Mesenchymal stem cell (in vitro differentiated cells and primary cell): ENCODE measurements around the gene MYO18B.

ENCODE experiments used
- DNase-seq: peaks from one replicate; pipeline ENCODE4 v3.0.0-alpha.2; 2013
- H2AFZ ChIP-seq: one replicate; pipeline ENCODE4 v1.6.1; 2013; ENCODE audit warnings: low read depth, mild to moderate bottlenecking, control low read depth, inconsistent platforms, low read length, moderate library complexity
- H2AK5ac ChIP-seq: 2 replicates; pipeline ENCODE4 v1.6.1; 2013; ENCODE audit warnings: low read length, moderate library complexity, mild to moderate bottlenecking, inconsistent platforms; ENCODE audit not compliant: severe bottlenecking
- H2BK120ac ChIP-seq: one replicate; pipeline ENCODE4 v1.6.1; 2013; ENCODE audit warnings: low read depth, mild to moderate bottlenecking, inconsistent platforms, low read length, moderate library complexity
- H2BK12ac ChIP-seq, 2 experiments: one replicate each; pipeline ENCODE4 v1.6.1; 2013; ENCODE audit warnings: inconsistent platforms in 2 of 2, low read length in 2 of 2, mild to moderate bottlenecking in 2 of 2, moderate library complexity in 2 of 2, control low read depth in 1 of 2
- H2BK15ac ChIP-seq: one replicate; pipeline ENCODE4 v1.6.1; 2013; ENCODE audit warnings: mild to moderate bottlenecking, low read depth, inconsistent platforms; ENCODE audit not compliant: poor library complexity, severe bottlenecking
- H2BK5ac ChIP-seq: 2 replicates; pipeline ENCODE4 v1.6.1; 2013; ENCODE audit warnings: low read depth, mild to moderate bottlenecking, low read length, control low read depth, inconsistent platforms; ENCODE audit not compliant: poor library complexity, severe bottlenecking
- H3K14ac ChIP-seq, 2 experiments: one replicate each; pipeline ENCODE4 v1.6.1; 2013; ENCODE audit warnings: inconsistent platforms in 2 of 2, low read length in 2 of 2, control low read depth in 1 of 2, mild to moderate bottlenecking in 1 of 2, moderate library complexity in 1 of 2
- H3K18ac ChIP-seq, 2 experiments: one replicate each; pipeline ENCODE4 v1.6.1; 2013; ENCODE audit warnings: inconsistent platforms in 2 of 2, low read length in 2 of 2, control low read depth in 1 of 2, low read depth in 1 of 2, mild to moderate bottlenecking in 1 of 2
- H3K23ac ChIP-seq, 2 experiments: one replicate each; pipeline ENCODE4 v1.6.1; 2013; ENCODE audit warnings: inconsistent platforms in 2 of 2, low read length in 2 of 2, mild to moderate bottlenecking in 2 of 2, moderate library complexity in 2 of 2, control low read depth in 1 of 2
- H3K27ac ChIP-seq: 2 replicates; pipeline ENCODE4 v1.5.1; 2013; ENCODE audit warnings: mild to moderate bottlenecking, moderate library complexity, low read length, control low read depth, inconsistent platforms; ENCODE audit not compliant: poor library complexity, severe bottlenecking
- H3K27me3 ChIP-seq, 2 experiments: 2 replicates each; pipeline versions ENCODE4 v1.6.1 to v1.7.0; 2013; ENCODE audit warnings: low read length in 2 of 2, mild to moderate bottlenecking in 2 of 2, moderate library complexity in 2 of 2, control low read depth in 1 of 2, inconsistent platforms in 1 of 2; ENCODE audit not compliant: control insufficient read depth in 1 of 2, insufficient read depth in 1 of 2
- H3K36me3 ChIP-seq, 2 experiments: 2 replicates each; pipeline versions ENCODE4 v1.6.1 to v1.7.0; 2013; ENCODE audit warnings: low read length in 2 of 2, control low read depth in 1 of 2, inconsistent platforms in 1 of 2, low read depth in 1 of 2, mild to moderate bottlenecking in 1 of 2; ENCODE audit not compliant: insufficient read depth in 2 of 2, control insufficient read depth in 1 of 2
- H3K4ac ChIP-seq, 2 experiments: one replicate each; pipeline ENCODE4 v1.6.1; 2013; ENCODE audit warnings: inconsistent platforms in 2 of 2, low read length in 2 of 2, mild to moderate bottlenecking in 2 of 2, moderate library complexity in 2 of 2, control low read depth in 1 of 2, low read depth in 1 of 2
- H3K4me1 ChIP-seq: 2 replicates; pipeline ENCODE4 v1.6.1; 2013; ENCODE audit warnings: low read depth, low read length, control low read depth; ENCODE audit not compliant: control insufficient read depth, insufficient read depth
- H3K4me2 ChIP-seq: 2 replicates; pipeline ENCODE4 v1.6.1; 2013; ENCODE audit warnings: low read length, mild to moderate bottlenecking, inconsistent platforms; ENCODE audit not compliant: poor library complexity, severe bottlenecking
- H3K4me3 ChIP-seq, 2 experiments: 2 replicates each; pipeline versions ENCODE4 v1.5.1 to v1.7.0; 2013; ENCODE audit warnings: low read length in 2 of 2, mild to moderate bottlenecking in 2 of 2, control low read depth in 1 of 2, low read depth in 1 of 2; ENCODE audit not compliant: insufficient read depth in 1 of 2
- H3K79me1 ChIP-seq: replicated peaks from 2 replicates; pipeline ENCODE4 v1.6.1; 2013; ENCODE audit warnings: mild to moderate bottlenecking, control low read depth, low read length, inconsistent platforms; ENCODE audit not compliant: poor library complexity, severe bottlenecking
- H3K9ac ChIP-seq: 2 replicates; pipeline ENCODE4 v1.7.0; 2013; ENCODE audit warnings: mild to moderate bottlenecking, low read length, moderate library complexity
- H3K9me3 ChIP-seq: 2 replicates; pipeline ENCODE4 v1.7.0; 2013; ENCODE audit warnings: mild to moderate bottlenecking, low read length; ENCODE audit not compliant: control insufficient read depth
- H4K8ac ChIP-seq: one replicate; pipeline ENCODE4 v1.6.1; 2013; ENCODE audit warnings: inconsistent platforms, mild to moderate bottlenecking, low read length, moderate library complexity
- H4K91ac ChIP-seq: one replicate; pipeline ENCODE4 v1.6.1; 2013; ENCODE audit warnings: mild to moderate bottlenecking, low read length, inconsistent platforms
- WGBS: methylation state at CpG from one replicate; pipeline ENCODE4 v1.1.7; 2013; ENCODE audit warnings: mixed read lengths; 5-methylcytosine and 5-hydroxymethylcytosine counted together

The MYO18B gene

DNA sequence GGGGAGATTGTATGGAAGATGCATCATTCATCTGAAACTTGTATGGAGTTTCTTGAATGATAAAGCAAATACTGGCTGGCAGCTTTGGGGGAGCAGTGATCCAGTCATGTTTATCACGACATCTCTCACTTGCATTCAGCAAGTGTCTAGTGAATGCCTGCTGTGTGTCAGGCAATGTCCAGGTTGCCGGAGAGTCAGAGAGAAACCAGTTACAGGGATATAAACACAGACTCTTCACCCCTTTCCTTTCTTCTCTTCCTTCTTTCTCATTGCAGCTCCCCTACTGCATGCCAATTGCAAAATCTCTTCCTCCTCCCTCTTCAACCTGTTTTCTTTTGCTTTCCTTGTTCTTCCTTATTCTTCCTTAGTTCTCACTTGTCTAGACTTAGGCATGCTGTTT lies 220.7 kb downstream of the MYO18B start:
- no peak overlapping the region for H2BK5ac ChIP-seq
- H3K4me2 ChIP-seq = no peak overlapping the region
- no peak overlapping the region for H2AK5ac ChIP-seq
- no peak for DNase-seq
- H3K4me1 ChIP-seq = no peaks in the 10 kb centered on the region
- no peaks in the 10 kb centered on the region for H3K36me3 ChIP-seq
- no peak overlapping the region for H3K14ac ChIP-seq
- 75% methylated on average over 2 of the region's 2 CpGs for WGBS
- no peak overlapping the region for H2BK120ac ChIP-seq
- H3K27me3 ChIP-seq = no peaks in the 10 kb centered on the region
- no peak overlapping the region for H3K23ac ChIP-seq
- no peaks in the 10 kb centered on the region for H3K9me3 ChIP-seq
- no peak overlapping the region for H4K91ac ChIP-seq
- H3K4ac ChIP-seq = no peak overlapping the region
- H2BK12ac ChIP-seq = no peak overlapping the region
- no peak overlapping the region for H2BK15ac ChIP-seq
- H3K27ac ChIP-seq = no peak overlapping the region
- no peak overlapping the region for H3K18ac ChIP-seq
- no peak overlapping the region for H2AFZ ChIP-seq
- no peak overlapping the region for H3K9ac ChIP-seq
- H4K8ac ChIP-seq = no peak overlapping the region
- H3K79me1 ChIP-seq = no peaks in the 10 kb centered on the region
- no peak overlapping the region for H3K4me3 ChIP-seq

DNA sequence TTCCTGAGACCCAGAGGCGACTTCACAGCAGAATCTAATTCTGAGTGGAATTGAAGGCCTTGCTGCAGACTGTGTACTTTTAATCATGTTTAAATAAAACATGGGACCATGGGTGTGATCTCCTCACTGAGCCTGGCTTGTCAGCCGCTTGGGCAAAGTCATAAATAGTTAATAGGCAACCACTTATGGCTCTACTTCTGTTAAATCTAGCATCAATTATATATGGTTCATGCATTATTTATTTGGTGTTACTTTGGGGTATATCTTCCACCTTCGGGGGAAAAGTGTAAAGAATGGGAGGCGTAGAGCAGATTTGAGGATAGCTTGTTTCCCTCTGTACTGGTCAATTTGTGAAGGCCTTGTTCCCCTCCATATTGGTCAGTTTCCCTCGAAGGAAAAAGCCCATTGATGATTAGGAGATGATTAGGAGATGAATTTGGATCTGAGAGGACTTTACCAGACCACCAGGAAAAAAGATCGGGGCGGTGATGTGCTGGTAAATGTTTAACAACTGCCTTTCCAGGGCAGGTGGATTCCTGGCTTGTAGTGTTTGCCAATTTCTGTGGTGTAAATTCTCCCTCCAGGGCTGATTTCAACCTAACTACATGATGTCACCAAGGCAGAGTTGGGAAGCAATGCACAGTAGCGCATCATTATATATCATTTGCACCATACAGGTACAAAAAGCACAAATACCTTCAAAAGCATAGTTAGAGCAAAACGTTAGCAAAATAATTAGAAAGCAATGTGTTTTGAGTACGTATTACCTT lies 223.2 kb downstream of the MYO18B start:
- no peak overlapping the region for H2BK120ac ChIP-seq
- H3K4me1 ChIP-seq = no peaks in the 10 kb centered on the region
- no peaks in the 10 kb centered on the region for H3K9me3 ChIP-seq
- 75% methylated on average over 6 of the region's 10 CpGs for WGBS
- no peaks in the 10 kb centered on the region for H3K27me3 ChIP-seq
- no peak overlapping the region for H3K18ac ChIP-seq
- no peak overlapping the region for H2BK5ac ChIP-seq
- H4K8ac ChIP-seq = no peak overlapping the region
- no peak overlapping the region for H3K27ac ChIP-seq
- no peak overlapping the region for H3K9ac ChIP-seq
- DNase-seq = no peak
- H3K4me3 ChIP-seq = no peak overlapping the region
- no peak overlapping the region for H3K4ac ChIP-seq
- H3K14ac ChIP-seq = no peak overlapping the region
- H2BK15ac ChIP-seq = no peak overlapping the region
- no peak overlapping the region for H2AK5ac ChIP-seq
- no peak overlapping the region for H2AFZ ChIP-seq
- no peak overlapping the region for H3K4me2 ChIP-seq
- no peak overlapping the region for H3K23ac ChIP-seq
- H3K79me1 ChIP-seq = no peaks in the 10 kb centered on the region
- no peak overlapping the region for H2BK12ac ChIP-seq
- H4K91ac ChIP-seq = no peak overlapping the region
- no peaks in the 10 kb centered on the region for H3K36me3 ChIP-seq

DNA sequence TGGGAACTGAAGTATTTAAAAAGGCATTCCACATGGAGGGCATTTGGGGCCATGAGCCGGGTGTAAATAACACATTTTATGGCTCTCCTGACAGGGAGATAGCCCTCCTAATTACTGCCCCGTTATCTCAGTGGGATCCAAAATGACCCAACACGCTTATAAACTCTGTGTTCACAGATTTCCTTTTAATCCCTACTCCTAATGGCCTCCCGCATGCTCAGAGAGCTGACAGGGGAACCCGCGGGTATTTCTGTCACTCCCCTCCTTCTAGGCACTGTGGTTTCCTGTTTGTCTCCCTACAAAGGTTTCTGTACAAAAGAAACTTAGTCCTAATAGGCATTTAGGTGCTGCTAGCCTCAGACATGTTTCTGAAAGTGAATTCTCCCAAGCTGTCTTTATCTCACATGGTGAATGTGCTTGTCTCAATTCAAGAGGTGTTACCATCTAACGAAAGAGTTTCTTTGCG lies 224.5 kb downstream of the MYO18B start:
- no peak overlapping the region for H3K23ac ChIP-seq
- no peak overlapping the region for H3K27ac ChIP-seq
- H3K18ac ChIP-seq = no peak overlapping the region
- H2BK12ac ChIP-seq = no peak overlapping the region
- DNase-seq = no peak
- H2BK5ac ChIP-seq = no peak overlapping the region
- no peak overlapping the region for H3K4me3 ChIP-seq
- no peak overlapping the region for H2BK15ac ChIP-seq
- no peak overlapping the region for H3K4me2 ChIP-seq
- no peak overlapping the region for H2AFZ ChIP-seq
- no peaks in the 10 kb centered on the region for H3K79me1 ChIP-seq
- no peak overlapping the region for H4K91ac ChIP-seq
- H3K14ac ChIP-seq = no peak overlapping the region
- no peaks in the 10 kb centered on the region for H3K9me3 ChIP-seq
- no peak overlapping the region for H3K4ac ChIP-seq
- H2AK5ac ChIP-seq = no peak overlapping the region
- H3K36me3 ChIP-seq = no peaks in the 10 kb centered on the region
- H2BK120ac ChIP-seq = no peak overlapping the region
- H3K9ac ChIP-seq = no peak overlapping the region
- no peaks in the 10 kb centered on the region for H3K27me3 ChIP-seq
- H3K4me1 ChIP-seq = no peaks in the 10 kb centered on the region
- under 1% methylated on average over 8 of the region's 8 CpGs for WGBS
- no peak overlapping the region for H4K8ac ChIP-seq

DNA sequence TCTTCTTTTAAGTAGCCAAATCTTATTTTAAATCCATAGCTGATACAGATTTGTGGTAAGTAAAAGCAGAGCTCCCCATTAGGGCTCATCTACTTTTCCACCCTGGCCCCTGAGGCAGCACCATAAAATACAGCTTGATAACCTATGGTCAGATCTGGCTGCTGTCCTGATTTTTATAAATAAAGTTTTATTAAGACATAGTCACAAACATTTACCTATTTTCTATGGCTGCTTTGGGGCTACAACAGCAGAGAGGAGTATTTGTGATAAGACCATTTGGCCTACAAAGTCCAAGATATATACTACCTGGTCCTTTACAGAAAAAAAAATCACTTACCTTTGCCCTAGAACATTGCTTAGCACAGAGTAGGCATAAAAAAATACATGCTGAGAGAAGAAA lies 227.3 kb downstream of the MYO18B start:
- H3K4ac ChIP-seq = no peak overlapping the region
- H3K4me2 ChIP-seq = no peak overlapping the region
- no peak overlapping the region for H3K23ac ChIP-seq
- H2BK12ac ChIP-seq = no peak overlapping the region
- H3K27ac ChIP-seq = no peak overlapping the region
- H3K4me3 ChIP-seq = no peak overlapping the region
- no peaks in the 10 kb centered on the region for H3K4me1 ChIP-seq
- no peak overlapping the region for H2AFZ ChIP-seq
- DNase-seq = no peak
- no peak overlapping the region for H3K18ac ChIP-seq
- H2BK5ac ChIP-seq = no peak overlapping the region
- H3K9me3 ChIP-seq = no peaks in the 10 kb centered on the region
- no peak overlapping the region for H4K91ac ChIP-seq
- no peak overlapping the region for H2BK15ac ChIP-seq
- H2BK120ac ChIP-seq = no peak overlapping the region
- H3K14ac ChIP-seq = no peak overlapping the region
- H3K79me1 ChIP-seq = no peaks in the 10 kb centered on the region
- no peak overlapping the region for H3K9ac ChIP-seq
- H4K8ac ChIP-seq = no peak overlapping the region
- H2AK5ac ChIP-seq = no peak overlapping the region
- H3K36me3 ChIP-seq = no peaks in the 10 kb centered on the region
- H3K27me3 ChIP-seq = no peaks in the 10 kb centered on the region
